DOHH2 (cell line): ENCODE measurements around the gene SORBS2.

ENCODE experiments used
- H3F3A ChIP-seq: fragments of 200-600 bp; sonication (generic), shearing (Covaris generic); 2 replicates; pipeline ENCODE4 v1.6.0; 2016; ENCODE audit warnings: antibody characterized with exemption, mild to moderate bottlenecking; ENCODE audit not compliant: control insufficient read depth, insufficient read depth
- H3K27ac ChIP-seq: fragments of 200-600 bp; sonication (generic); 2 replicates; pipeline ENCODE4 v1.5.1; 2014; ENCODE audit warnings: low read depth, mild to moderate bottlenecking, low read length, moderate library complexity
- H3K27me3 ChIP-seq: fragments of 200-600 bp; sonication (generic); 2 replicates; pipeline ENCODE4 v1.6.1; 2014; ENCODE audit warnings: mild to moderate bottlenecking, low read length, mixed read lengths; ENCODE audit not compliant: control insufficient read depth
- H3K36me3 ChIP-seq: fragments of 200-600 bp; sonication (generic); 2 replicates; pipeline ENCODE4 v1.6.1; 2014; ENCODE audit warnings: mild to moderate bottlenecking, low read length, moderate library complexity, mixed read lengths; ENCODE audit not compliant: control insufficient read depth
- H3K4me1 ChIP-seq: fragments of 200-600 bp; sonication (generic); 2 replicates; pipeline ENCODE4 v1.6.1; 2014; ENCODE audit warnings: mild to moderate bottlenecking, low read length, mixed read lengths; ENCODE audit not compliant: control insufficient read depth
- H3K4me2 ChIP-seq: fragments of 200-600 bp; sonication (generic); 2 replicates; pipeline ENCODE4 v1.6.0; 2014; ENCODE audit warnings: mild to moderate bottlenecking, low read length, moderate library complexity
- H3K4me3 ChIP-seq: fragments of 200-600 bp; sonication (generic); 2 replicates; pipeline ENCODE4 v1.5.1; 2014; ENCODE audit warnings: mild to moderate bottlenecking, low read length, mixed read lengths
- H3K79me2 ChIP-seq: fragments of 200-600 bp; sonication (generic); 2 replicates; pipeline ENCODE4 v1.6.1; 2014; ENCODE audit warnings: mild to moderate bottlenecking, low read length, mixed read lengths; ENCODE audit not compliant: control insufficient read depth
- H3K9me2 ChIP-seq: fragments of 200-600 bp; sonication (generic); replicated peaks from 2 replicates; pipeline ENCODE4 v1.6.1; 2014; ENCODE audit warnings: mild to moderate bottlenecking, low read length, mixed read lengths; ENCODE audit not compliant: control insufficient read depth
- H3K9me3 ChIP-seq: fragments of 200-600 bp; sonication (generic); 2 replicates; pipeline ENCODE4 v1.6.1; 2014; ENCODE audit warnings: antibody characterized with exemption, low read length, mixed read lengths; ENCODE audit not compliant: control insufficient read depth, insufficient read depth
- H4K20me1 ChIP-seq: fragments of 200-600 bp; sonication (generic); 2 replicates; pipeline ENCODE4 v1.6.0; 2014; ENCODE audit warnings: low read depth, mild to moderate bottlenecking, antibody characterized with exemption, low read length, moderate library complexity; ENCODE audit not compliant: control insufficient read depth, insufficient read depth
- CTCF ChIP-seq: fragments of 200-600 bp; sonication (generic); IDR thresholded peaks from one replicate; pipeline ENCODE4 v1.5.1; 2014; ENCODE audit warnings: antibody characterized with exemption, mild to moderate bottlenecking, low read depth, low read length; ENCODE audit not compliant: poor library complexity, severe bottlenecking
- EZH2phosphoT487 ChIP-seq: fragments of 200-600 bp; sonication (generic); IDR thresholded peaks from 2 replicates; pipeline ENCODE4 v1.6.1; 2017; ENCODE audit warnings: borderline replicate concordance, mild to moderate bottlenecking, antibody characterized with exemption, low read length, moderate library complexity, mixed read lengths

Gene SORBS2

DNA sequence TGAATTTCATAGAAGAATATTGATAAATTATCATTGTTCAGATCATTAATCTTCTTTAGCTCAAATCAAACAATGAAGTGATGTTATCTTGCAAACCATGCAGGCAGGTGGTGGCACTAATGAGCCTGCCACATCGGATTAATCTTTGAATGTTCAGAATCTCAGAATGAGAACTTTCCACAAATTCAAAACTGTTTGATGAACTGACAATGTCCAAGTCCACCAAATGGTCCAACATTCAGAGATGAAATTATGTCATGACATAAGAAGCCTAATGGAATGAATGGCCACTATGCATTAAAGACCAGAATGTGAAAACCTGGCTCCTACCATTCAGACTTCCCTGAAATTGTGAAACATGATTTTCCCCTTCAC lies 67.5 kb downstream of the SORBS2 start:
- Histone ChIP-seq H3K9me3 (no peaks in the 10 kb centered on the region), H3F3A (no peaks in the 10 kb centered on the region), H3K79me2 (no peaks in the 10 kb centered on the region), H4K20me1 (no peaks in the 10 kb centered on the region), H3K36me3 (no peaks in the 10 kb centered on the region), H3K27me3 (no peaks in the 10 kb centered on the region; the same call in 1 of the 2 replicates), H3K9me2 (no peaks in the 10 kb centered on the region), H3K4me3 (no peak overlapping the region), H3K4me2 (no peak overlapping the region), H3K4me1 (peaks cover 5% of the 10 kb centered on the region), H3K27ac (no peak overlapping the region)
- TF ChIP-seq EZH2phosphoT487: no peak
- no peak for TF ChIP-seq CTCF

- Histone ChIP-seq H3K27ac (no peak overlapping the region), H3K9me2 (no peaks in the 10 kb centered on the region), H3K4me1 (peaks cover 5% of the 10 kb centered on the region), H3K27me3 (no peaks in the 10 kb centered on the region; the same call in 1 of the 2 replicates), H3K36me3 (no peaks in the 10 kb centered on the region), H3K4me3 (no peak overlapping the region), H3K4me2 (no peak overlapping the region), H3K9me3 (no peaks in the 10 kb centered on the region), H3K79me2 (no peaks in the 10 kb centered on the region), H3F3A (no peaks in the 10 kb centered on the region), H4K20me1 (no peaks in the 10 kb centered on the region)
- TF ChIP-seq CTCF (no peak), EZH2phosphoT487 (no peak)
Observed at GRCh38 chr4:185743722-185744487, 68.1 kb downstream of the SORBS2 start.

GRCh38 chr4:185742766-185743165 lies 69.2 kb downstream of the SORBS2 start:
- no peak overlapping the region for H3K27ac ChIP-seq
- H3K79me2 ChIP-seq: no peaks in the 10 kb centered on the region
- peaks cover 5% of the 10 kb centered on the region for H3K4me1 ChIP-seq
- no peak overlapping the region for H3K4me2 ChIP-seq
- no peaks in the 10 kb centered on the region; the same call in 1 of the 2 replicates for H3K27me3 ChIP-seq
- H3K36me3 ChIP-seq: no peaks in the 10 kb centered on the region
- no peaks in the 10 kb centered on the region for H3F3A ChIP-seq
- TF ChIP-seq CTCF: no peak
- no peak for TF ChIP-seq EZH2phosphoT487
- H3K4me3 ChIP-seq: no peak overlapping the region
- no peaks in the 10 kb centered on the region for H4K20me1 ChIP-seq
- no peaks in the 10 kb centered on the region for H3K9me3 ChIP-seq
- no peaks in the 10 kb centered on the region for H3K9me2 ChIP-seq
